OCI-LY7 (cell line): ENCODE data around the gene C16orf74. TPM values are rescaled to one million over a fixed set of nuclear protein-coding genes. Genes with fewer than 3 reads are reported as not detected.

ENCODE experiments used
- BruUV-seq: library from RNA; stranded (reverse); fragments of 400-500 nt; replicated peaks from 2 replicates; lab custom pipeline; 2021; lab: Mats Ljungman, UMichigan
- CTCF ChIA-PET: fragments of 300-600 bp; sonication (Branson Sonifier 250); formaldehyde crosslinking; loops from one replicate; lab custom pipeline; 2022; ENCODE audit warnings: antibody characterized with exemption; ENCODE audit not compliant: unreplicated experiment; lab: Charles Lee
- POLR2A ChIA-PET: fragments of 300-600 bp; sonication (Branson Sonifier 250); formaldehyde crosslinking; loops from one replicate; lab custom pipeline; 2022; ENCODE audit warnings: antibody characterized with exemption; lab: Charles Lee
- DNase-seq: peaks from one replicate; pipeline ENCODE4 v3.0.0-alpha.2; 2015; ENCODE audit warnings: low spot score
- H2AFZ ChIP-seq: fragments of 200-600 bp; sonication (generic), shearing (Covaris generic); 2 replicates; pipeline ENCODE4 v1.6.1; 2014; ENCODE audit warnings: mild to moderate bottlenecking, antibody characterized with exemption, low read length, moderate library complexity
- H3K27ac ChIP-seq: fragments of 200-600 bp; sonication (generic); 2 replicates; pipeline ENCODE4 v1.5.1; 2014; ENCODE audit warnings: mixed run types, low read depth, mild to moderate bottlenecking, moderate library complexity, low read length, inconsistent platforms; ENCODE audit not compliant: poor library complexity, severe bottlenecking
- H3K36me3 ChIP-seq: fragments of 200-600 bp; sonication (generic); 2 replicates; pipeline ENCODE4 v1.6.1; 2014; ENCODE audit warnings: mild to moderate bottlenecking, antibody characterized with exemption, low read length, moderate library complexity, mixed read lengths; ENCODE audit not compliant: insufficient read depth
- H3K4me1 ChIP-seq: fragments of 200-600 bp; sonication (generic); 2 replicates; pipeline ENCODE4 v1.5.1; 2014; ENCODE audit warnings: mild to moderate bottlenecking, low read length; ENCODE audit not compliant: insufficient read depth, poor library complexity, severe bottlenecking
- H3K4me2 ChIP-seq: fragments of 200-600 bp; sonication (generic); 2 replicates; pipeline ENCODE4 v1.6.1; 2014; ENCODE audit warnings: mild to moderate bottlenecking, low read length
- H3K4me3 ChIP-seq: fragments of 200-600 bp; sonication (generic); 2 replicates; pipeline ENCODE4 v1.5.1; 2014; ENCODE audit warnings: mild to moderate bottlenecking, low read depth, low read length; ENCODE audit not compliant: poor library complexity, severe bottlenecking
- H3K79me2 ChIP-seq: fragments of 200-600 bp; sonication (generic); 2 replicates; pipeline ENCODE4 v1.6.1; 2016; ENCODE audit warnings: low read depth, mild to moderate bottlenecking, low read length, moderate library complexity, mixed read lengths; ENCODE audit not compliant: insufficient read depth
- H3K9me2 ChIP-seq: fragments of 200-600 bp; sonication (generic); 2 replicates; pipeline ENCODE4 v1.6.1; 2016; ENCODE audit warnings: mild to moderate bottlenecking, low read length, mixed read lengths; ENCODE audit not compliant: insufficient read depth
- H3K9me3 ChIP-seq: fragments of 200-600 bp; sonication (generic); 2 replicates; pipeline ENCODE4 v1.6.1; 2014; ENCODE audit warnings: mild to moderate bottlenecking, mixed run types, low read length, mixed read lengths
- H4K20me1 ChIP-seq: fragments of 200-600 bp; sonication (generic); 2 replicates; pipeline ENCODE4 v1.6.1; 2014; ENCODE audit warnings: mild to moderate bottlenecking, antibody characterized with exemption, low read length, moderate library complexity, mixed read lengths; ENCODE audit not compliant: insufficient read depth
- EZH2phosphoT487 ChIP-seq: fragments of 200-600 bp; sonication (generic); IDR thresholded peaks from 2 replicates; pipeline ENCODE4 v1.6.1; 2018; ENCODE audit warnings: low read depth, borderline replicate concordance, mild to moderate bottlenecking, mixed run types, antibody characterized with exemption, low read length, moderate library complexity, mixed read lengths
- intact Hi-C: fragments of 100-400 bp; cut with micrococcal nuclease; formaldehyde crosslinking; loops from one replicate; pipeline ENCODE4 v1.10.0; 2022; ENCODE audit not compliant: unreplicated experiment
- total RNA-seq, 2 experiments: library from RNA; depleted of rRNA in 1 of 2; stranded (reverse); fragments of >200 nt in 1 of 2; shearing (Covaris generic) in 1 of 2; gene quantifications; 2 replicates each; pipeline ENCODE4 v1.2.3, GENCODE V29; 2014 to 2022
- TF ChIP-seq, protein P1 (sequence below): fragments of 200-600 bp; sonication (generic); conservative IDR thresholded peaks from 2 replicates; pipeline ENCODE4 v1.5.1; 2014; ENCODE audit warnings: mild to moderate bottlenecking, antibody characterized with exemption, low read length, moderate library complexity, mixed read lengths

The C16orf74 gene
- total RNA-seq, 2 experiments from 2014 or later: 6.8 to 9.7 TPM

DNA sequence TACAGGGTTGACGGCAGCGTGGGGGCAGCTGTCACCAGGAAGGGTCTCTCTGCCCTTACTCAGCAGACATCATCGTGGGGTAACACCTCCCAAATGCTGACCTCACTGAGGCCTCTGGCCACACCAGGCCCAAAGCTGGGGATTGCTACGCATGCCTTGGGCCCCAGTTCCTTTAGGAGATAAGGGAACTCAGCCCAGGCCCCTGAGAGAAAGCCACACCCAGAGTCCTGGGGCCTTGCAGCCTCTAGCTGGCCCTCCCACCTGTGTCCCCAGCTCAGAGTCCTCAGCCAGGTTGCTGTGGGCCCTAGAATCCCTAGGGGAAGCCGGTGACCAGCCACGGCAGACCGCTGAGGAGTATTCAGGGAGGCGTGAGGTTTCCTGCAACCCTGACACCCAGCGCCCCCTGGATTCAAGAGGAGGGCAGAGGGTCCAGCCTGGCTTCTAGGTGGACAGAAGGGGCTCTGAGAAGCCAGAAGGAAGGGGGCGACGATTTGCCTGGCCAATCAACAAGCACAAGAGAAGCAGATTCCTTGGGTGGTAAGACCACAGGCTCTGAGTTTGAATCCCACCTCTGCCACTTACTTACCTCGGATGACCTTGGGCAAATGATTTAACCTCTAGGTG is 51.8 kb downstream of the C16orf74 start:
- no peak overlapping the region for H3K27ac ChIP-seq
- H3K4me2 ChIP-seq: no peak overlapping the region
- H3K36me3 ChIP-seq: no peaks in the 10 kb centered on the region
- no peaks in the 10 kb centered on the region for H4K20me1 ChIP-seq
- H2AFZ ChIP-seq: no peak overlapping the region
- H3K4me1 ChIP-seq: peaks cover 8% of the 10 kb centered on the region
- H3K9me2 ChIP-seq: no peaks in the 10 kb centered on the region
- CTCF ChIA-PET: no interaction called here
- BruUV-seq: no TSS peak
- H3K9me3 ChIP-seq: no peaks in the 10 kb centered on the region
- no peaks in the 10 kb centered on the region for H3K79me2 ChIP-seq
- intact Hi-C loops: no loop called here
- no peak for DNase-seq
- no peak overlapping the region for H3K4me3 ChIP-seq
- POLR2A ChIA-PET: no interaction called here
- TF ChIP-seq, protein P1, sequence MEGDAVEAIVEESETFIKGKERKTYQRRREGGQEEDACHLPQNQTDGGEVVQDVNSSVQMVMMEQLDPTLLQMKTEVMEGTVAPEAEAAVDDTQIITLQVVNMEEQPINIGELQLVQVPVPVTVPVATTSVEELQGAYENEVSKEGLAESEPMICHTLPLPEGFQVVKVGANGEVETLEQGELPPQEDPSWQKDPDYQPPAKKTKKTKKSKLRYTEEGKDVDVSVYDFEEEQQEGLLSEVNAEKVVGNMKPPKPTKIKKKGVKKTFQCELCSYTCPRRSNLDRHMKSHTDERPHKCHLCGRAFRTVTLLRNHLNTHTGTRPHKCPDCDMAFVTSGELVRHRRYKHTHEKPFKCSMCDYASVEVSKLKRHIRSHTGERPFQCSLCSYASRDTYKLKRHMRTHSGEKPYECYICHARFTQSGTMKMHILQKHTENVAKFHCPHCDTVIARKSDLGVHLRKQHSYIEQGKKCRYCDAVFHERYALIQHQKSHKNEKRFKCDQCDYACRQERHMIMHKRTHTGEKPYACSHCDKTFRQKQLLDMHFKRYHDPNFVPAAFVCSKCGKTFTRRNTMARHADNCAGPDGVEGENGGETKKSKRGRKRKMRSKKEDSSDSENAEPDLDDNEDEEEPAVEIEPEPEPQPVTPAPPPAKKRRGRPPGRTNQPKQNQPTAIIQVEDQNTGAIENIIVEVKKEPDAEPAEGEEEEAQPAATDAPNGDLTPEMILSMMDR: no peak
- TF ChIP-seq EZH2phosphoT487: no peak

DNA sequence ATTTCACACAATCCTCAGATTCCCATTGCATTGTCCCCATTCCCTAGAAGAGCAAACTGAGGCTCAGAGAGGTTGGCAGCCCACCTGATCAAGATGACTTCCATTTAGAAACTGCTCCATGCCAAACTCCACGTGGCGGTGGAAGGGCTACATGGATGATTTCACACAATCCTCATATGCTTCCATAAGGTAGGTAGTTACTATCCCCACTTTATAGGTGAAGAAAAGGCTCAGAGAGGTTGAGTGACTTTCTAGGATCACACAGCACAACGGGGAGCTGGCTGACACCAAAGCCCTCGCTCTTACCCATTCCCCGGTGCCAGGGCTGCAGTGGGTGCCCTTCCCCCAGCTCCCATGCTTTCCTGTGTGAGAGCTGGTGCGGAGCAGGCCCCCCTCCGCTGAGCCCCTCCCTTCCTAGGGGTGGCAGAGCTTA is 52.4 kb downstream of the C16orf74 start:
- Histone ChIP-seq H3K9me2 (no peaks in the 10 kb centered on the region), H3K4me1 (peaks cover 8% of the 10 kb centered on the region), H3K4me2 (no peak overlapping the region), H3K4me3 (no peak overlapping the region), H4K20me1 (no peaks in the 10 kb centered on the region), H3K9me3 (no peaks in the 10 kb centered on the region), H3K27ac (no peak overlapping the region), H3K79me2 (no peaks in the 10 kb centered on the region), H2AFZ (no peak overlapping the region), H3K36me3 (no peaks in the 10 kb centered on the region)
- CTCF ChIA-PET: no interaction called here
- DNase-seq: no peak
- POLR2A ChIA-PET: no interaction called here
- BruUV-seq: no TSS peak
- TF ChIP-seq EZH2phosphoT487: no peak
- TF ChIP-seq, protein P1: no peak
- intact Hi-C loops: no loop called here

GRCh38 chr16:85697431-85697830 is 53.5 kb downstream of the C16orf74 start:
- Histone ChIP-seq H4K20me1 (no peaks in the 10 kb centered on the region), H3K4me3 (no peak overlapping the region), H3K4me1 (peaks cover 8% of the 10 kb centered on the region), H3K79me2 (no peaks in the 10 kb centered on the region), H3K27ac (no peak overlapping the region), H2AFZ (no peak overlapping the region), H3K36me3 (no peaks in the 10 kb centered on the region), H3K9me3 (no peaks in the 10 kb centered on the region), H3K9me2 (no peaks in the 10 kb centered on the region), H3K4me2 (no peak overlapping the region)
- no peak for TF ChIP-seq EZH2phosphoT487
- TF ChIP-seq, protein P1: no peak
- DNase-seq: no peak
- no TSS peak for BruUV-seq
- POLR2A ChIA-PET: no interaction called here
- CTCF ChIA-PET: no interaction called here
- intact Hi-C loops: no loop called here
